GM23338 (cell line): ENCODE measurements around the gene SLC7A10.

Source experiments
- CREB1 ChIP-seq: fragments of 250-450 bp; sonication (Bioruptor Pico); IDR thresholded peaks from 2 replicates; pipeline ENCODE4 v1.5.0; 2020; ENCODE audit warnings: low read depth, mild to moderate bottlenecking, moderate library complexity
- CTCF ChIP-seq, 2 experiments: fragments of 200-600 bp in 1 of 2; sonication (generic) in 1 of 2; conservative IDR thresholded peaks; 2 replicates each; pipeline versions ENCODE4 v1.5.1 to v1.6.1; 2016 to 2017; ENCODE audit warnings: antibody characterized with exemption in 2 of 2, low read depth in 2 of 2, mild to moderate bottlenecking in 2 of 2, moderate library complexity in 1 of 2
- EZH2 ChIP-seq: fragments of 200-600 bp; sonication (generic); IDR thresholded peaks from one replicate; pipeline ENCODE4 v1.8.0; 2017; ENCODE audit warnings: antibody characterized with exemption, mild to moderate bottlenecking, low read depth; ENCODE audit not compliant: unreplicated experiment
- JUNB ChIP-seq: IDR thresholded peaks from one replicate; pipeline ENCODE4 v1.6.1; 2016; ENCODE audit warnings: antibody characterized with exemption; ENCODE audit not compliant: unreplicated experiment
- NANOG ChIP-seq: IDR thresholded peaks from 2 replicates; pipeline ENCODE4 v1.6.1; 2016; ENCODE audit warnings: antibody characterized with exemption, borderline replicate concordance
- POLR2AphosphoS5 ChIP-seq: IDR thresholded peaks from 2 replicates; pipeline ENCODE4 v1.6.1; 2016; ENCODE audit warnings: antibody characterized with exemption, low read depth

GRCh38 chr19:33254245-33254824 is 28.7 kb upstream of the SLC7A10 start:
- no peak for TF ChIP-seq CTCF (conservative IDR thresholded peaks at IDR 0.05; ENCODE audit: low read depth in 2 of 2)
- TF ChIP-seq CREB1 (CRISPR knock-in tag) = no peak
- TF ChIP-seq EZH2 = no peak
- TF ChIP-seq JUNB = no peak
- no peak for TF ChIP-seq POLR2AphosphoS5
- no peak for TF ChIP-seq NANOG
